NCI-H1417 treated with DMSO at 0.1 percent for 48 hours (cell line): Measurements from ENCODE around the gene CRABP2.

ENCODE experiments used
- DNase-seq: peaks from one replicate; lab custom pipeline; 2025; lab: John Stamatoyannopoulos, UW

CRABP2 gene

GRCh38 chr1:156655151-156655903 lies 50.1 kb downstream of the CRABP2 start:
- no peak for DNase-seq

- no peak for DNase-seq
Observed at GRCh38 chr1:156654700-156655099, 50.7 kb downstream of the CRABP2 start.

DNA sequence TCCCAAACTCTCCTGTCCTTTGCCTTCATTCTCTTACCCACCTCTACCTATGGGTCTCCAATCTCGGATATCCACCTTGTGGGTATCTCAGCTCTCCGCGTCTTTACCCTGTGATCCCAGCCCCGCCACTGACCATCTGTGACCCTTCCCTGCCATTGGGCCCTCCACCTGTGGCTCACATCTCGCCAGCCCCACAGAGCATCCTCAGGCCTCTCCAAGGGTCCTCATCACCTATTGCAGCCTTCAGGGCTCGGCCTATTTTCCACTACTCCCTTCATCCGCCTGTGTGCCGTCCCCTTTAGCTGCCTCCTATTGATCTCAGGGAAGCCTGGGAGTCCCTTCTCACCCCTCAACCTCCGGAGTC lies 52.4 kb downstream of the CRABP2 start:
- no peak for DNase-seq

DNA sequence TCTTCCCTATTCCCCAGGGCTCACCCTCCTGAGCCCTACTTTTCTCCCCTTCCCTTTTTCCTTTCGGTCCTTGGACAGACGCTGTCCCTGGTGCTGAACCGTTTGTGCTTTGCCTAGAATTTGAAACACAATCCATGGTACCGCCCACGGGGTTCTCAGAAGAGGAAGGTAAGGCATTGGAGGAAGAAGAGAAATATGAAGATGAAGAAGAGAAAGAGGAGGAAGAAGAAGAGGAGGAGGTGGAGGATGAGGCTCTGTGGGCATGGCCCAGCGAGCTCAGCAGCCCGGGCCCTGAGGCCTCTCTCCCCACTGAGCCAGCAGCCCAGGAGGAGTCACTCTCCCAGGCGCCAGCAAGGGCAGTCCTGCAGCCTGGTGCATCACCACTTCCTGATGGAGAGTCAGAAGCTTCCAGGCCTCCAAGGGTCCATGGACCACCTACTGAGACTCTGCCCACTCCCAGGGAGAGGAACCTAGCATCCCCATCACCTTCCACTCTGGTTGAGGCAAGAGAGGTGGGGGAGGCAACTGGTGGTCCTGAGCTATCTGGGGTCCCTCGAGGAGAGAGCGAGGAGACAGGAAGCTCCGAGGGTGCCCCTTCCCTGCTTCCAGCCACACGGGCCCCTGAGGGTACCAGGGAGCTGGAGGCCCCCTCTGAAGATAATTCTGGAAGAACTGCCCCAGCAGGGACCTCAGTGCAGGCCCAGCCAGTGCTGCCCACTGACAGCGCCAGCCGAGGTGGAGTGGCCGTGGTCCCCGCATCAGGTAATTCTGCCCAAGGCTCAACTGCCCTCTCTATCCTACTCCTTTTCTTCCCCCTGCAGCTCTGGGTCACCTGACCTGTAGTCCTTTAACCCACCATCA lies 53.0 kb downstream of the CRABP2 start:
- DNase-seq: no peak
